HL-60 (cell line): ENCODE results near the gene ARL4A.

Source experiments
- DNase-seq, 2 experiments: peaks; one replicate each; pipeline ENCODE4 v3.0.0-alpha.2; 2010 to 2020; ENCODE audit warnings: low read depth in 1 of 2, low spot score in 1 of 2
- H3K27ac ChIP-seq: fragments of 250-450 bp; sonication (Bioruptor Pico); replicated peaks from 2 replicates; pipeline ENCODE4 v1.5.1; 2020; ENCODE audit warnings: mild to moderate bottlenecking, moderate library complexity
- H3K27me3 ChIP-seq: fragments of 250-450 bp; sonication (Bioruptor Pico); 2 replicates; pipeline ENCODE4 v1.5.1; 2021; ENCODE audit warnings: mild to moderate bottlenecking, moderate library complexity; ENCODE audit not compliant: insufficient read depth, poor library complexity, severe bottlenecking
- H3K4me3 ChIP-seq: replicated peaks from 2 replicates; pipeline ENCODE4 v1.5.1; 2011; ENCODE audit warnings: mild to moderate bottlenecking, control low read depth, low read length; ENCODE audit not compliant: insufficient read depth
- GABPA ChIP-seq: IDR thresholded peaks from 2 replicates; pipeline ENCODE4 v1.6.1; 2012; ENCODE audit warnings: low read depth
- POLR2AphosphoS5 ChIP-seq: IDR thresholded peaks from 2 replicates; pipeline ENCODE4 v1.6.1; 2012; ENCODE audit warnings: low read depth
- SPI1 ChIP-seq: IDR thresholded peaks from 2 replicates; pipeline ENCODE4 v1.6.1; 2012; ENCODE audit warnings: low read depth, mild to moderate bottlenecking, borderline replicate concordance
- TF ChIP-seq, protein P1 (sequence below): IDR thresholded peaks from 2 replicates; pipeline ENCODE4 v1.6.1; 2012; ENCODE audit warnings: low read depth; ENCODE audit not compliant: insufficient replicate concordance
- TF ChIP-seq, protein P2 (sequence below): IDR thresholded peaks from one replicate; pipeline ENCODE4 v1.5.1; 2011; ENCODE audit warnings: low read length, control low read depth, inconsistent platforms; ENCODE audit not compliant: insufficient read depth

The ARL4A gene

DNA sequence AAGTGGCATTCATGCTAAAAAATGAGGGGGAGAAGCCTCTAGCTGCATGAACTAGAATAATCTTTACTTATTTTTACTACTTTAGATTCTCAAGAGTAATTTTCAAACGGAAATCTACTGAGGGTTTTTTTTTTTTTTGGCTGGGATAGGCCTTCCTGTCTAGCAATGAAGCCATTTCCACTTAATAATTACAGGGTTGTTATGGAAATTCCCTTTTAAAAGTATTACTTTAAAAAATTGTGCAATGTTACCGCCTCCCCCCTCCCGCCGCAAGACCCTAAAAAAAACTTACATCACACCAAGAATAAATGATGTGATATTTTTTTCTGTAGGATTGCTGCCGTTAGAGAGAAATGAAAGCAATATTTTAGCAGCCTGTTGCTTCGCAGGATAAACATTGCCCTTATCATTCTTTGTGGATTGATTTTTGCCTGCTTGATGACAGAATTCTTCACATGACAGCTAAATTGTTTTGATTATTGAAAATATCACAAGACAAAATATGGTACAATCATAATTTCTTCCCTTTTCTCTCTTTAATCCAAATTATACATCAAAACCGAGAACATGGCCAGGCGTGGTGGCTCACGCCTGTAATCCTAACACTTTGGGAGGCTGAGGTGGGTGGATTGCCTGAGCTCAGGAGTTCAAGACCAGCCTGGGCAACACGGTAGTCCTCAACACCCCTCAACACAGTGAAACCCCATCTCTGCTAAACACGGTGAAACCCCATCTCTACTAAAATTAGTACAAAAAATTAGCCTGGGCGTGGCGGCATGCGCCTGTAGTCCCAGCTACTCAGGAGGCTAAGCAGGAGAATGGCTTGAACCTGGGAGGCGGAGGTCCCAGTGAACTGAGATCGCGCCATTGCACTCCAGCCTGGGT, 32.8 kb downstream of the ARL4A start:
- no peak overlapping the region for H3K4me3 ChIP-seq
- H3K27ac ChIP-seq = no peak overlapping the region
- no peaks in the 10 kb centered on the region for H3K27me3 ChIP-seq
- TF ChIP-seq, protein P1, sequence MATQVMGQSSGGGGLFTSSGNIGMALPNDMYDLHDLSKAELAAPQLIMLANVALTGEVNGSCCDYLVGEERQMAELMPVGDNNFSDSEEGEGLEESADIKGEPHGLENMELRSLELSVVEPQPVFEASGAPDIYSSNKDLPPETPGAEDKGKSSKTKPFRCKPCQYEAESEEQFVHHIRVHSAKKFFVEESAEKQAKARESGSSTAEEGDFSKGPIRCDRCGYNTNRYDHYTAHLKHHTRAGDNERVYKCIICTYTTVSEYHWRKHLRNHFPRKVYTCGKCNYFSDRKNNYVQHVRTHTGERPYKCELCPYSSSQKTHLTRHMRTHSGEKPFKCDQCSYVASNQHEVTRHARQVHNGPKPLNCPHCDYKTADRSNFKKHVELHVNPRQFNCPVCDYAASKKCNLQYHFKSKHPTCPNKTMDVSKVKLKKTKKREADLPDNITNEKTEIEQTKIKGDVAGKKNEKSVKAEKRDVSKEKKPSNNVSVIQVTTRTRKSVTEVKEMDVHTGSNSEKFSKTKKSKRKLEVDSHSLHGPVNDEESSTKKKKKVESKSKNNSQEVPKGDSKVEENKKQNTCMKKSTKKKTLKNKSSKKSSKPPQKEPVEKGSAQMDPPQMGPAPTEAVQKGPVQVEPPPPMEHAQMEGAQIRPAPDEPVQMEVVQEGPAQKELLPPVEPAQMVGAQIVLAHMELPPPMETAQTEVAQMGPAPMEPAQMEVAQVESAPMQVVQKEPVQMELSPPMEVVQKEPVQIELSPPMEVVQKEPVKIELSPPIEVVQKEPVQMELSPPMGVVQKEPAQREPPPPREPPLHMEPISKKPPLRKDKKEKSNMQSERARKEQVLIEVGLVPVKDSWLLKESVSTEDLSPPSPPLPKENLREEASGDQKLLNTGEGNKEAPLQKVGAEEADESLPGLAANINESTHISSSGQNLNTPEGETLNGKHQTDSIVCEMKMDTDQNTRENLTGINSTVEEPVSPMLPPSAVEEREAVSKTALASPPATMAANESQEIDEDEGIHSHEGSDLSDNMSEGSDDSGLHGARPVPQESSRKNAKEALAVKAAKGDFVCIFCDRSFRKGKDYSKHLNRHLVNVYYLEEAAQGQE = no peak
- TF ChIP-seq, protein P2, sequence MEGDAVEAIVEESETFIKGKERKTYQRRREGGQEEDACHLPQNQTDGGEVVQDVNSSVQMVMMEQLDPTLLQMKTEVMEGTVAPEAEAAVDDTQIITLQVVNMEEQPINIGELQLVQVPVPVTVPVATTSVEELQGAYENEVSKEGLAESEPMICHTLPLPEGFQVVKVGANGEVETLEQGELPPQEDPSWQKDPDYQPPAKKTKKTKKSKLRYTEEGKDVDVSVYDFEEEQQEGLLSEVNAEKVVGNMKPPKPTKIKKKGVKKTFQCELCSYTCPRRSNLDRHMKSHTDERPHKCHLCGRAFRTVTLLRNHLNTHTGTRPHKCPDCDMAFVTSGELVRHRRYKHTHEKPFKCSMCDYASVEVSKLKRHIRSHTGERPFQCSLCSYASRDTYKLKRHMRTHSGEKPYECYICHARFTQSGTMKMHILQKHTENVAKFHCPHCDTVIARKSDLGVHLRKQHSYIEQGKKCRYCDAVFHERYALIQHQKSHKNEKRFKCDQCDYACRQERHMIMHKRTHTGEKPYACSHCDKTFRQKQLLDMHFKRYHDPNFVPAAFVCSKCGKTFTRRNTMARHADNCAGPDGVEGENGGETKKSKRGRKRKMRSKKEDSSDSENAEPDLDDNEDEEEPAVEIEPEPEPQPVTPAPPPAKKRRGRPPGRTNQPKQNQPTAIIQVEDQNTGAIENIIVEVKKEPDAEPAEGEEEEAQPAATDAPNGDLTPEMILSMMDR = no peak
- TF ChIP-seq GABPA (no peak), POLR2AphosphoS5 (no peak), SPI1 (no peak)
- no peak for DNase-seq

DNA sequence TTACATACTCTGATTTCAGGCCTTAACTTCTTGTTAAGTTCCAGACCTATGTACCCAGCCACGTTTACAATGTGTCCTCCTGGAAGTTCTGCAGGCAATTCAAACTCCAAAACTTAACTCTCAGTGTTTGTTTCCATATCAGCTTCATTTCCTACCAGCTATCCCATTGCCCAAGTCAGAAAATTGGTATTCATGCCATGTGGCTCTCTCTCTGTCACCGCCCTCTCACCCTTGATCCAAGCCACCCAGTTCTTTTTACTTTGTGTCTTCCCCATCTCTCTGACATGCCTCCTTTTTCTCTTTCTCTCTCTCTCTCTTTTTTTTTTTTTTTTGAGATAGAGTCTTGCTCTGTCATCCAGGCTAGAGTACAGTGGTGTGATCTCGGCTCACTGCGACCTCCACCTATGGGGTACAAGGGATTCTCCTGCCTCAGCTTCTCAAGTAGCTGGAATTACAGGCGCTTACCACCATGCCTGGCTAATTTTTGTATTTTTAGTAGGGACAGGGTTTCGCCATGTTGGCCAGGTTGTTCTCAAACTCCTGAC, 33.9 kb downstream of the ARL4A start:
- H3K27ac ChIP-seq = no peak overlapping the region

DNA sequence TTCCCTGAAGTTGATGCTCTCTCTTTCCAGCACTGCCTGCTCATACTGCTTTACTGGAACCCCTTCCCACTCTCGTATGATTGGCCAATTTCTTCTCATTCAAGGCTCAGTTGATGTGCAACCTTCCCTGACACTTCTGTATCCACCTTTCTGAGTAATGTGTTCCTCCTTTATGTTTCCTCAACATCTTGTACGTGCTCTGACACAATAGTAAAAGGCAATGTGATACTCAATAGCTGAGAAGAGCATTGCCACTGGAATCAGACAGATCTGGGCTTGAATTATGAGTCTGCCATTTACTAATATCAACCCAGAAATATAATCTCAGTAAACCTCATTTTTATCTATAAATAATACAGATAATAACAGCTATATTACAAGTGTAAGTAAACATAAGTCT, 34.7 kb downstream of the ARL4A start:
- Histone ChIP-seq H3K27me3 (no peaks in the 10 kb centered on the region), H3K4me3 (no peak overlapping the region), H3K27ac (no peak overlapping the region)
- TF ChIP-seq, protein P2 = no peak
- TF ChIP-seq POLR2AphosphoS5 (no peak), SPI1 (no peak)
- TF ChIP-seq, protein P1 = no peak
- no peak for DNase-seq

More for the DNA sequence above, 33.9 kb downstream of the ARL4A start:
- TF ChIP-seq, protein P1 = no peak
- TF ChIP-seq SPI1 (no peak), POLR2AphosphoS5 (no peak), GABPA (no peak)
- TF ChIP-seq, protein P2 = no peak
- Histone ChIP-seq H3K27me3 (no peaks in the 10 kb centered on the region), H3K4me3 (no peak overlapping the region)
- no peak for DNase-seq
